Activated CD8-positive, alpha-beta memory T cell treated with anti-CD3 and anti-CD28 coated beads for 1 hour (primary cell): ENCODE results near the gene SCD.

Experiments used
- DNase-seq, 2 donors: peaks; one replicate each; pipeline ENCODE4 v3.0.0-alpha.2; 2020; ENCODE audit warnings: low read depth in 1 of 2; ENCODE audit errors: extremely low read depth in 1 of 2

The SCD gene

DNA sequence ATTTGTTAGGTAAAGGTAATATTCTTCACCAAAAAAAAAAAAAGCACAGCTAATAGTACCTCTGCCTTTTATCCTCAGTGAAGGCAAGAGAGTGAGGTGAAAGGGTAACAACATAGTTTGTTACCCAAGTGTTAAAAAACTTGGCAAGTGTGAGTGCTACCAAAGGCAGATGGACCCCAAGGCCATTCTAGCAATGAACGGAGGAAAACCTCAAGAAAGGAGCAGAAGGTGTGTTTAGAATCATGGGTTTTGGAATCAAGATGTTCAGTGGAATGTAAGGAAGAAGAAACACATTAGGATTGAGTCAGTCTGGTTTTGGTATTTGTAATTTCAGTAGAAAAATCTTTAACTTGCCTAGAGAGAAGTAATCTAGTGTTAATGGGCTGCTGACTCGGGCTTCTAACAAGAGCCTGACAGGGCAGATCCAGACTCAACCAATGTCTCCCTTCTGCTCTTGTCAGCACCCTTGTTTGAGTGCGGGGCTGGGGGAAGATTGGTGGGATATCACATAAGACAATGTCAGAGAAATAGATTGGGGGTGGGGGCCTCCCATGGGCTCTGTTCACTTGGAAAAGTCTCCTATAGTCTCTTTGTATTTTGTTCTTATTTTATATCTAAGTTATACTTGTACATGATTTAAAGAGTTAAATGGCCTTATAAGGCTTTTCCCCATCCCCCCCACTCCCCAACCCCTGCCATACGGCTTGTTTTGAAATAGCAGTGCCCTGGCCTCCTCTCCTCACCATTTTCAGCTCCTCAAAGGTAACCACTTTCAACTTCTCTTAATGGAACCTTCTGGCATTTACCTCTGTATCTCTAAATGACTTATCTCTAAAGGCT, 44.4 kb downstream of the SCD start:
- no peak for DNase-seq

DNA sequence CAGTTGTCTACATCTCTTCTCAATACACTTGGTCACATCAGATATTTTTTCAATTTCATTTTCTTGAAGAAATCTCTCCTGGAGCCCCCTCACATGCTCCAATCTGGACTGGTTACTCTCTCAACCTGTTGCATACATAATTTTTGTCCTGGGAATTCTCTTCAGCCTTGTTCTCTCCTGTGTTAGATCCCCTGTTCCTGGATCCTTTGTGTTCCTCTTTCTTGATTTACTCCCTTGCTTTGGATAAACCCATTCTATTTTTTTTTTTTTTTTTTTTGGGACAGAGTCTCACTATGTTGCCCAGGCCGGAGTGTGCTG, 45.6 kb downstream of the SCD start:
- no peak for DNase-seq

DNA sequence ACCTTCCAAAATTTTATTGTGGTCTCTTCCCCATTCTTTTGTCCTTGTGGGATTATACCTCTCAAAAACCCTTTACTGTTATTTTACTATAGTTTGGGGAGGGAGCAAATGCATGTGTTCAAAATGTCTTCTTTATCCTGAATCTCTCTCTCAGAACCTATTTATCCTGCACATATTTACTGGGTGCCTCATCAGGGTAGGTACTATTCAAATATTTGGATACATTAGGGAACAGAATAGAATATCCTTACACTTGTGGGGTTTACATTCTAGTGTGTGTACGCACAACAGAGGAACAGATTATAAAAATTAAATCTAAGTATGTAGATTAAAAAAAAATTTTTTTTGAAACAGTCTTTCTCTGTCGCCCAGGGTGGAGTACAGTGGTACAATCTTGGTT, 48.6 kb downstream of the SCD start:
- no peak for DNase-seq

DNA sequence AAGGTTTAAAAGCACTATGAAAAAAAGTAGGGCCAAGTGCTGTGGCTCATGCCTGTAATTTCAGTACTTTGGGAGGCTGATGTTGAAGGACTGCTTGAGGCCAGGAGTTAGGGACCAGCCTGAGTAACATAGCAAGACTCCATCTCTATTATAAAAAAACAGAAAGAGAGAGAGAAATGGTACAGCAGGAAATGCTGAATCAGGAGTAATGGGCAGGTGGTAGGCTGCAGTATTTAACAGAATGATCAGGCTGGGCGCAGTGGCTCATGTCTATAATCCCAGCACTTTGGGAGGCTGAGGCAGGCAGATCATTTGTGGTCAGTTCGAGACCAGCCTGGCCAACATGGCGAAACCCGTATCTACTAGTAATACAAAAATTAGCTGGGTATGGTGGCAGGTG, 49.6 kb downstream of the SCD start:
- DNase-seq: no peak

DNA sequence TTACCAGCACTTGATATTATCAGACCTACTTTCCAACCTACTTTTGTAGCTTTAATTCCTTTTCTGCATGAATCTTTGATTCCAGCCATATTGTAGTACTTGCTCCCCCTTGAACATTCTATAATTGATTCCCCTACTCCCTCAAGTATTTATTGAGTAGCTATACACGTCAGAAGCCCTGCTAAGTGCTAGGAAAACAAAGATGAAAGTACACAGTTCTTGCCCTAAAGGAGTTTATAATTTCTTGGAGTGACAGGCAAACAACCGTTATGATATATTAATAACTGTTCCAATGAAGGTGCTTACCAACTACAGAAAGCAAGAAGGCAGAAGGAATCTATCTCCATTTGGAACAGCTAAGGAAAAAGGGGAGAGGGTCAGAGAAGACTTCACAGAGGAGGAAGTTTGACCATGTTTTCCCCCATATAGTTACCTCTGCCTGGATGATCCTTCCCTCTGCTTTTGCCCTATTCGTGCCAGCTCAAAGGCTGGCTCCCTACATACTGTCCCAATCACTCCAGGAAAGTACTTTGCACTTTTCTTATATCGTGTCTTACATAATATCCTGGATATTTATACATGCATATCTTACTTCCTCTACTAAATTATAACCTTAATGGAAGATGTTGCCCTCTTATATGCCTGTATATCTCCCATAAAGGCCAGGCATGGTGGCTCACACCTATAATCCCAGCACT, 54.7 kb downstream of the SCD start:
- DNase-seq: no peak

DNA sequence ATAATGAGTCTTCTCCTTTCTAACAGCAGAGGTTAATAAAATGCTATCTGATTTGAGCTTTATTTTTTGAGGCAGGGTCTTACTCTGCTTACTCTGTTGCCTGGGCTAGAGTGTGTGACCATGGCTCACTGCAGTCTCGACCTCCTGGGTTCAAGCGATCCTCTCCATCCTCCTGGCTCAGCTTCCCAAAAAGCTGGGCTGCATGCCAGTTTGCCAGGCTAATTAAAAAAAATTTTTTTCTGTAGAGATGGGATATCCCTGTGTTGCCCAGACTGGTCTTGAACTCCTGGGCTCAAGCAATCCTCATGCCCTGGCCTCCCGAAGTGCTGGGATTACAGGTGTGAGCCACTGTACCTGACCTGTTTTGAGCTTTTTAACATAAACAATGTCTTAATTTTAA, 56.7 kb downstream of the SCD start:
- no peak for DNase-seq

DNA sequence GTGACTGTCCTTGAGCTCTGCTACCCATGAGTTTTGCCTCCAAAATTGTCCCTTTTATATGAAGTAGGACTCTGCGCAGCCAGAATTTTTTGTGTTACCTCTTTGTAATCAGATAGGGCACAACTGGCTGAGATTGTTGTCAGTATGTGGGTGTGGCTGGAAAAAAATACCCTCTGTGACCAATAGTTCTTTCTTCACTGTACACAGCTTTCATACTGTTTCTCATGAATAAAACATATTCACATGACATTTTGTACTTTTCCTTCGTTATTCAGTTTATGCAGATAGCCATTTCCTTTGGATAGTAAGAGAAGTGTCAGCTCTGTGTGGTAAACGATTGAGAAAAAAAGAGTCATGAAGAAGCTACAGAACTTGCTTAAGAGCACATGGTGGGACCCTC, 66.1 kb downstream of the SCD start:
- no peak for DNase-seq
